ENCODE measurements around the gene NELL1.

GRCh38 chr11:21464601-21465193 lies 795.3 kb downstream of the NELL1 start:
- TF ChIP-seq MAFK (IDR thresholded peaks at IDR 0.05; ENCODE audit: partially characterized antibody): no peak
- no peak for TF ChIP-seq SREBF2 (IDR thresholded peaks at IDR 0.05)
- TF ChIP-seq POLR2A (IDR thresholded peaks at IDR 0.05; ENCODE audit: low read length): no peak
- TF ChIP-seq CTCF (IDR thresholded peaks at IDR 0.05): no peak
- TF ChIP-seq HMGXB4 (CRISPR knock-in tag; IDR thresholded peaks at IDR 0.05; ENCODE audit: borderline replicate concordance): no peak
- TF ChIP-seq E2F6 (IDR thresholded peaks at IDR 0.05; ENCODE audit: borderline replicate concordance, low read depth): no peak
- TF ChIP-seq MAX (IDR thresholded peaks at IDR 0.05): no peak
- peak; percentile 45; the same call in 1 of the 2 replicates for TF ChIP-seq JUNB (IDR thresholded peaks at IDR 0.05)
- TF ChIP-seq ESRRA (IDR thresholded peaks at IDR 0.05; ENCODE audit: borderline replicate concordance, low read length): no peak
- no peak for TF ChIP-seq BHLHE40 (IDR thresholded peaks at IDR 0.05; ENCODE audit: low read depth, low read length)
- TF ChIP-seq ELK1 (IDR thresholded peaks at IDR 0.05; ENCODE audit: low read depth, low read length): no peak
- 0 out of 5 replicates have a peak, but pooled peaks of 1 of the 2 experiments have one; percentile 9 for TF ChIP-seq EP300 (IDR thresholded peaks at IDR 0.05)

Data from A549 (cell line).